ENCODE data around the gene HES3. TPM values are rescaled to one million over a fixed set of nuclear protein-coding genes. Genes with fewer than 3 reads are reported as not detected.

The HES3 gene
- polyA plus RNA-seq, 1 experiment: not detected

- no peak for DNase-seq (ENCODE audit: low read depth, low spot score)
- peaks cover 3% of the 10 kb centered on the region; the same call in 1 of the 2 replicates for H3K9me3 ChIP-seq (ENCODE audit: control insufficient read depth, insufficient read depth, low read length)
- H3K27ac ChIP-seq (ENCODE audit: low read depth, low read length): no peak overlapping the region
- CTCF ChIA-PET: interaction anchor here (1.2 to 6.3 kb wide), 2 partner anchors 87 to 98 kb away, joined by 3 to 266 read pairs; no protein-coding TSS in a partner anchor
- H3K4me3 ChIP-seq (ENCODE audit: low read depth, low read length): no peak overlapping the region
- peaks cover 25% of the 10 kb centered on the region for H3K27me3 ChIP-seq (ENCODE audit: control insufficient read depth, insufficient read depth, low read length)
- no peak for TF ChIP-seq CTCF (IDR thresholded peaks at IDR 0.05; ENCODE audit: low read depth, low read length)
- POLR2A ChIA-PET: no interaction called here
Observed at GRCh38 chr1:6249739-6250689, 6.0 kb downstream of the HES3 start.

- H3K27ac ChIP-seq (ENCODE audit: low read depth, low read length): no peak overlapping the region
- no peak overlapping the region for H3K4me3 ChIP-seq (ENCODE audit: low read depth, low read length)
- TF ChIP-seq CTCF (IDR thresholded peaks at IDR 0.05; ENCODE audit: low read depth, low read length): no peak
- DNase-seq (ENCODE audit: low read depth, low spot score): no peak
- POLR2A ChIA-PET: no interaction called here
- peaks cover 3% of the 10 kb centered on the region; the same call in 1 of the 2 replicates for H3K9me3 ChIP-seq (ENCODE audit: control insufficient read depth, insufficient read depth, low read length)
- H3K27me3 ChIP-seq (ENCODE audit: control insufficient read depth, insufficient read depth, low read length): peaks cover 22% of the 10 kb centered on the region
- CTCF ChIA-PET: no interaction called here
Observed at GRCh38 chr1:6251233-6251632, 7.3 kb downstream of the HES3 start.

GRCh38 chr1:6251681-6252373 is 7.8 kb downstream of the HES3 start:
- POLR2A ChIA-PET: no interaction called here
- DNase-seq (ENCODE audit: low read depth, low spot score): no peak
- Histone ChIP-seq H3K4me3 (ENCODE audit: low read depth, low read length) (no peak overlapping the region), H3K27ac (ENCODE audit: low read depth, low read length) (no peak overlapping the region), H3K27me3 (ENCODE audit: control insufficient read depth, insufficient read depth, low read length) (peaks cover 18% of the 10 kb centered on the region), H3K9me3 (ENCODE audit: control insufficient read depth, insufficient read depth, low read length) (peaks cover 3% of the 10 kb centered on the region; the same call in 1 of the 2 replicates)
- TF ChIP-seq CTCF (IDR thresholded peaks at IDR 0.05; ENCODE audit: low read depth, low read length): no peak
- CTCF ChIA-PET: interaction anchor here (1.0 kb wide), 1 partner anchor 153 kb away, joined by 3 read pairs; no protein-coding TSS in a partner anchor

GRCh38 chr1:6252374-6252710 is 8.4 kb downstream of the HES3 start:
- H3K27me3 ChIP-seq (ENCODE audit: control insufficient read depth, insufficient read depth, low read length): peaks cover 18% of the 10 kb centered on the region
- peaks cover 3% of the 10 kb centered on the region; the same call in 1 of the 2 replicates for H3K9me3 ChIP-seq (ENCODE audit: control insufficient read depth, insufficient read depth, low read length)
- H3K4me3 ChIP-seq (ENCODE audit: low read depth, low read length): no peak overlapping the region
- no peak for TF ChIP-seq CTCF (IDR thresholded peaks at IDR 0.05; ENCODE audit: low read depth, low read length)
- no peak overlapping the region for H3K27ac ChIP-seq (ENCODE audit: low read depth, low read length)
- ChIA-PET CTCF (interaction anchor here (1.0 kb wide), 1 partner anchor 153 kb away, joined by 3 read pairs; no protein-coding TSS in a partner anchor), POLR2A (no interaction called here)
- DNase-seq (ENCODE audit: low read depth, low spot score): no peak

Data from AG04450 (cell line).